Ishikawa (cell line): ENCODE results near the gene PRXL2A.

Experiments
- RAD21 ChIP-seq: IDR thresholded peaks from 2 replicates; pipeline ENCODE4 v1.6.1; 2012; ENCODE audit warnings: low read depth
- YY1 ChIP-seq: IDR thresholded peaks from 2 replicates; pipeline ENCODE4 v1.6.1; 2012; ENCODE audit warnings: low read depth

DNA sequence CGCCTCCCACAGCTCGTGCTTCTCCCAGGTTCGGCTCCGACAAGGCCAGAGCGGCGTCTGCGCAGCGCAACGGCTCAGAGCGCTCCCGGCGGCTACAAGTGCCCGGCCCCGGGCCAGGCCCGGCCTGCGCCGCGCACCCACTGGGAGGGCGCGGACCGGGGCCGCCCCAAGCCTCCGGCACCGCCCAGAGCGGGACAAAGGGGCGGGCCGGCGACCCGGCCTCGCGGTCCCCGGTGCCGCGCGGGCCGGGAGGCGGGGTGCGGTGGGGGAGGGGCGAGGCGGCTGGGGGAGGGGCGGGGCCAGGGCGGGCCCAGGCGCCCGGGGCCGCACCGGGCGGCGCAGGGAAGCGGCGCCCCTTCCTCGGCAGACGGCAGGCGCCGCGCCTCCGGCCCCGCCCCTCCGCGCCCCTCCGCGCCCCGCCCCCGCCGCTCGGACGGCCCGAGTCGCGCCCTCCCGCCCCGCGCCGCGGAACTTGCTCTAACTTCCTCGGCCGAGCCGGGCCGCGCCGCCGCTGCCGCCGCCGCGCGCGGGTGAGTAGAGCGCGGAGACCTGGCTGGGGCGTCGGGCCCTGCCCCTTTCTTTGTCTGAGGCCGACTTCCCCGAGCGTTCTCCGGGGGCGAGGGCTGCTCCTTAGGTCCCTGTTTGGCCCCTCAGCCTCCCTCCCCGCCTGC lies 45.6 kb downstream of the PRXL2A start, which contains the start of gene TSPAN14:
- peak; percentile 5; the same call in 1 of the 2 replicates for TF ChIP-seq YY1
- no peak; the same call in 1 of the 2 replicates for TF ChIP-seq RAD21
